CD14-positive monocyte (primary cell): ENCODE results near the gene SEPTIN6. TPM values are rescaled to one million over a fixed set of nuclear protein-coding genes. Genes with fewer than 3 reads are reported as not detected.
"Not testable (repeated sequence)": the region's sequence is repeated elsewhere in the genome, so short reads cannot be mapped to it uniquely, and the experiment has no call there.

ENCODE experiments used
- DNase-seq, 3 donors: peaks; one replicate each; pipeline ENCODE4 v3.0.0-alpha.2; 2011 to 2022
- H2AFZ ChIP-seq: 2 replicates; pipeline ENCODE4 v1.6.0; 2012; ENCODE audit warnings: mild to moderate bottlenecking, low read depth, low read length, inconsistent platforms; ENCODE audit not compliant: insufficient read depth, poor library complexity, severe bottlenecking
- H3K27ac ChIP-seq, 2 donors: 1 replicate in 1 of 2; 2 replicates in 1 of 2; pipeline ENCODE4 v1.5.1; 2012 to 2013; ENCODE audit warnings: low read length in 2 of 2, control low read depth in 1 of 2, inconsistent platforms in 1 of 2, low read depth in 1 of 2, mild to moderate bottlenecking in 1 of 2
- H3K27me3 ChIP-seq, 2 donors: one replicate each; pipeline versions ENCODE4 v1.6.0 to v1.6.1; 2011 to 2013; ENCODE audit warnings: low read length in 2 of 2; ENCODE audit not compliant: control insufficient read depth in 2 of 2, insufficient read depth in 2 of 2
- H3K36me3 ChIP-seq, 2 donors: replicated peaks in 1 of 2; 1 replicate in 1 of 2; 2 replicates in 1 of 2; pipeline versions ENCODE4 v1.5.1 to v1.6.1; 2012 to 2013; ENCODE audit warnings: low read length in 2 of 2, control low read depth in 1 of 2, inconsistent platforms in 1 of 2, mild to moderate bottlenecking in 1 of 2; ENCODE audit not compliant: insufficient read depth in 2 of 2, control insufficient read depth in 1 of 2
- H3K4me1 ChIP-seq, 2 donors: 1 replicate in 1 of 2; 2 replicates in 1 of 2; pipeline versions ENCODE4 v1.5.1 to v1.6.1; 2012 to 2013; ENCODE audit warnings: low read length in 2 of 2, control low read depth in 1 of 2, inconsistent platforms in 1 of 2, mild to moderate bottlenecking in 1 of 2, moderate library complexity in 1 of 2; ENCODE audit not compliant: insufficient read depth in 2 of 2, control insufficient read depth in 1 of 2
- H3K4me2 ChIP-seq: replicated peaks from 2 replicates; pipeline ENCODE3; 2012; ENCODE audit warnings: low read length, moderate library complexity, mild to moderate bottlenecking; ENCODE audit not compliant: poor library complexity, severe bottlenecking; ENCODE audit errors: extremely low read depth
- H3K4me3 ChIP-seq, 3 experiments: fragments of 200-600 bp in 1 of 3; sonication (generic) in 1 of 3; replicated peaks in 1 of 3; 1 replicate in 2 of 3; 2 replicates in 1 of 3; pipeline ENCODE4 v1.5.1; 2011 to 2013; ENCODE audit warnings: low read length in 3 of 3, mild to moderate bottlenecking in 3 of 3, control low read depth in 2 of 3, low read depth in 2 of 3, inconsistent platforms in 1 of 3, moderate library complexity in 1 of 3
- H3K79me2 ChIP-seq: 2 replicates; pipeline ENCODE4 v1.6.0; 2012; ENCODE audit warnings: mild to moderate bottlenecking, control low read depth, inconsistent platforms, low read length, moderate library complexity; ENCODE audit not compliant: insufficient read depth
- H3K9ac ChIP-seq: 2 replicates; pipeline ENCODE4 v1.6.0; 2017; ENCODE audit warnings: low read length, mild to moderate bottlenecking; ENCODE audit not compliant: insufficient read depth, poor library complexity, severe bottlenecking
- H3K9me3 ChIP-seq, 2 donors: replicated peaks in 1 of 2; 1 replicate in 1 of 2; 2 replicates in 1 of 2; pipeline versions ENCODE4 v1.5.1 to v1.6.1; 2012 to 2013; ENCODE audit warnings: low read length in 2 of 2, control low read depth in 1 of 2; ENCODE audit not compliant: control insufficient read depth in 1 of 2, insufficient read depth in 1 of 2
- H4K20me1 ChIP-seq: 2 replicates; pipeline ENCODE4 v1.6.0; 2012; ENCODE audit warnings: mild to moderate bottlenecking, low read length, control low read depth, moderate library complexity; ENCODE audit not compliant: insufficient read depth
- H3K27ac Mint-ChIP-seq, 7 donors: one replicate each; pipeline ENCODE4 v1.8.0; 2020; ENCODE audit warnings: mild to moderate bottlenecking in 7 of 7, mixed read lengths in 7 of 7, moderate library complexity in 6 of 7, inconsistent platforms in 2 of 7
- H3K27me3 Mint-ChIP-seq, 3 donors: one replicate each; pipeline ENCODE4 v1.8.0; 2021 to 2022; ENCODE audit warnings: low read depth in 3 of 3, mild to moderate bottlenecking in 3 of 3, mixed read lengths in 3 of 3, moderate library complexity in 3 of 3, inconsistent platforms in 1 of 3
- H3K36me3 Mint-ChIP-seq, 2 donors: one replicate each; pipeline ENCODE4 v1.8.0; 2020; ENCODE audit warnings: mixed read lengths in 2 of 2, inconsistent platforms in 1 of 2, mild to moderate bottlenecking in 1 of 2
- H3K4me1 Mint-ChIP-seq: one replicate; pipeline ENCODE4 v1.8.0; 2020; ENCODE audit warnings: mild to moderate bottlenecking, mixed read lengths
- H3K4me3 Mint-ChIP-seq, 2 donors: one replicate each; pipeline ENCODE4 v1.8.0; 2020; ENCODE audit warnings: mild to moderate bottlenecking in 2 of 2, mixed read lengths in 2 of 2, moderate library complexity in 1 of 2
- H3K9me3 Mint-ChIP-seq, 7 donors: one replicate each; pipeline ENCODE4 v1.8.0; 2020 to 2022; ENCODE audit warnings: mixed read lengths in 7 of 7, mild to moderate bottlenecking in 6 of 7, moderate library complexity in 6 of 7, inconsistent platforms in 2 of 7
- WGBS: methylation state at CpG from one replicate; pipeline ENCODE4 v1.1.5; 2013; ENCODE audit warnings: missing lambda C conversion rate; ENCODE audit not compliant: insufficient coverage; 5-methylcytosine and 5-hydroxymethylcytosine counted together
- intact Hi-C, 2 donors: fragments of 100-400 bp; cut with micrococcal nuclease; formaldehyde crosslinking; loops; one replicate each; pipeline versions ENCODE4 v1.15.0 to v1.15.1; 2023
- polyA plus RNA-seq, 3 donors: library from polyadenylated mRNA; depleted of rRNA in 1 of 3; unstranded in 2 of 3; stranded (reverse) in 1 of 3; fragments of 300-500 nt in 2 of 3; fragments of >200 nt in 1 of 3; fragmentation: Illumina TruSeq in 2 of 3; gene quantifications; 1 replicate in 2 of 3; 2 replicates in 1 of 3; pipeline ENCODE4 v1.2.3, GENCODE V29; 2012 to 2021
- TF ChIP-seq, protein P1 (sequence below): fragments of 200-600 bp; IDR thresholded peaks from one replicate; pipeline ENCODE4 v1.8.0; 2022; ENCODE audit warnings: antibody characterized with exemption, mild to moderate bottlenecking

SEPTIN6 gene
- polyA plus RNA-seq, 3 donors = 21.8 to 52.7 (median 31.1) TPM

DNA sequence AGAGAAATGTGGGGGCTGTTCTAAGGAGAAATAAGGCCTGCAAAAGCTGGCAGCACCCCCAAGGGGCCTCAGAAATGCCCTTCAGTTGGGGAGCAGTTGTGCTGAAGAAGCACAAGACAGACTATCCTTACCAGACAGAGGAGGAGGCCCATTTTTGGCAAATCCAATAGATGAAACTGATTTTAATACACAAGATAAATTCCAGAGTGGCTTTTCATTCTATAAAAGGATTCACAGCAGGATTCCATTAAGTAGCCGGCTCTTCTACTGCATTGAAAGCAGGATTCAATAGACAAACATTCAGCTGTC lies 8.1 kb downstream of the SEPTIN6 start:
- peaks cover 67% of the 10 kb centered on the region for H3K4me1 Mint-ChIP-seq
- peak overlapping the region; percentile 99 to 100 (median 99) for H3K27ac Mint-ChIP-seq
- H3K4me2 ChIP-seq = peak overlapping the region; percentile 64
- 17% methylated on average over 1 of the region's 1 CpG for WGBS
- TF ChIP-seq, protein P1, sequence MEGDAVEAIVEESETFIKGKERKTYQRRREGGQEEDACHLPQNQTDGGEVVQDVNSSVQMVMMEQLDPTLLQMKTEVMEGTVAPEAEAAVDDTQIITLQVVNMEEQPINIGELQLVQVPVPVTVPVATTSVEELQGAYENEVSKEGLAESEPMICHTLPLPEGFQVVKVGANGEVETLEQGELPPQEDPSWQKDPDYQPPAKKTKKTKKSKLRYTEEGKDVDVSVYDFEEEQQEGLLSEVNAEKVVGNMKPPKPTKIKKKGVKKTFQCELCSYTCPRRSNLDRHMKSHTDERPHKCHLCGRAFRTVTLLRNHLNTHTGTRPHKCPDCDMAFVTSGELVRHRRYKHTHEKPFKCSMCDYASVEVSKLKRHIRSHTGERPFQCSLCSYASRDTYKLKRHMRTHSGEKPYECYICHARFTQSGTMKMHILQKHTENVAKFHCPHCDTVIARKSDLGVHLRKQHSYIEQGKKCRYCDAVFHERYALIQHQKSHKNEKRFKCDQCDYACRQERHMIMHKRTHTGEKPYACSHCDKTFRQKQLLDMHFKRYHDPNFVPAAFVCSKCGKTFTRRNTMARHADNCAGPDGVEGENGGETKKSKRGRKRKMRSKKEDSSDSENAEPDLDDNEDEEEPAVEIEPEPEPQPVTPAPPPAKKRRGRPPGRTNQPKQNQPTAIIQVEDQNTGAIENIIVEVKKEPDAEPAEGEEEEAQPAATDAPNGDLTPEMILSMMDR = no peak
- peaks cover 66 to 77% of the 10 kb centered on the region in 2 donors for H3K4me1 ChIP-seq
- peak overlapping the region; percentile 66 for H3K9ac ChIP-seq
- no peak overlapping the region for H2AFZ ChIP-seq
- peak overlapping the region; percentile 95 to 99 for H3K27ac ChIP-seq
- peak overlapping the region in 2 of 3 experiments; percentile 10 to 61 for H3K4me3 ChIP-seq
- DNase-seq = peak in 1 of 3 donors; percentile 7
- H3K79me2 ChIP-seq = peaks cover 77% of the 10 kb centered on the region
- H3K27me3 Mint-ChIP-seq = peaks cover 0 to 6% (median 0%) of the 10 kb centered on the region in 3 donors
- intact Hi-C loops = no loop called here
- no peaks in the 10 kb centered on the region for H3K27me3 ChIP-seq
- no peaks in the 10 kb centered on the region for H3K9me3 ChIP-seq
- H3K4me3 Mint-ChIP-seq = peak overlapping the region; percentile 47 to 67
- peaks cover 4 to 8% of the 10 kb centered on the region in 2 donors for H3K36me3 Mint-ChIP-seq
- H3K36me3 ChIP-seq = no peaks in the 10 kb centered on the region
- no peaks in the 10 kb centered on the region for H4K20me1 ChIP-seq
- peaks cover 0 to 3% (median 0%) of the 10 kb centered on the region in 7 donors for H3K9me3 Mint-ChIP-seq

DNA sequence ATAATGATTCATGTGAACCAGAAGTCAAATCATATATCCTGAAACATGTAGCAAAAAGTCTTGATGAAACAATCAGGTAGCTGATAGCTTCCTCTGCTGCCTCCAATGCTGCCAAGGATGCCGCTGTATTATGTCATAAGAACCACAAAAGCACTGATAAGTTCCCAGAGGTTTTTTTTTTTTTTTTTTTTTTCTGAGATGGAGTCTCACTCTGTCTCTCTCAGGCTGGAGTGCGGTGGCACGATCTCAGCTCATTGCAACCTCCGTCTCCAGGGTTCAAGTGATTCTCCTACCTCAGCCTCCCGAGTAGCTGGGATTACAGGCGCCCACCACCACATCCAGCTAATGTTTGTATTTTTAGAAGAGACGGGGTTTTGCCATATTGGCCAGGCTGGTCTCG lies 8.7 kb downstream of the SEPTIN6 start:
- Mint-ChIP-seq H3K4me1 (peaks cover 69% of the 10 kb centered on the region), H3K27ac (peak overlapping the region; percentile 99 to 100 (median 99))
- Histone ChIP-seq H3K27ac (peak overlapping the region; percentile 95 to 99), H3K4me3 (peak overlapping the region in 1 of 3 experiments; percentile 61), H3K4me2 (peak overlapping the region; percentile 64), H3K4me1 (peaks cover 67 to 83% of the 10 kb centered on the region in 2 donors), H3K79me2 (peaks cover 72% of the 10 kb centered on the region)
- H3K36me3 Mint-ChIP-seq, H3K36me3 ChIP-seq, H3K9me3 Mint-ChIP-seq, H3K4me3 Mint-ChIP-seq, H4K20me1 ChIP-seq, H3K27me3 ChIP-seq, H3K9me3 ChIP-seq, H3K9ac ChIP-seq, H3K27me3 Mint-ChIP-seq, H2AFZ ChIP-seq, intact Hi-C loops: not testable (repeated sequence)
- WGBS = no CpG with 5 or more reads among the region's 8 CpGs
- peak in 1 of 3 donors; percentile 4 for DNase-seq
